ENCODE data around the gene GDE1.

GDE1 gene

DNA sequence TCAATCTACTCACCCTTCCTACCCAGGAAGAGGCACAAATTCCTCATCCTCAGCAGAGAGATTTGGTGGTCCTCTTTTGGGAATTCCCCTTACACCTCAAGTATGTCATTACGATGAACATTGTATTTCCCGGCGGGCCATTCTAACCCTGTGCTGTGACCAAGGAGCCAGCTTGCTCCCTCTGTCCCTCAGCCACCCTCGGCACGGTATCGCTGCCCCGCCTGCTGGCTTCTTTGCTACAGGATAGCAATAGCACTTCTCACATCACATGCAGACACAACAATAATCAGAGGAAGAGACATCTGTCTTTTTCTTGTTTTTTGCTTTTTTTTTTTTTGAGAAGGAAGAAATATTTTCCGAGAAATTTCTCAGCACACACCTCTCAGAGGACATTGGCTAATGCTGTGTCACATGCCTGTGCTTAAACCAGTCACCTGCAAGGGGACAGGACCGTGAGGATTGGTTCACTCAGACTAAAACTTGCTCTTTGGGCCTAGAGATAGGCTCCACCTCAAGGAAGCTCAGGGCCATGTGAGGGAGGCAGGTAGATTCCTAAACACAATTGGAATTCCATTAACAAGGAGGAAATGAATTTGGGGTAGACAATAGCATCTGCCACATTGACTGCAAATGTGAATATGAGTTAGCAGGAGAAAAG, 63.0 kb downstream of the GDE1 start:
- Mint-ChIP-seq H3K27me3 (ENCODE audit: low read depth) (peaks cover 9% of the 10 kb centered on the region), H3K9me3 (no peaks in the 10 kb centered on the region), H3K4me3 (no peak overlapping the region)

More for the DNA sequence above, 63.0 kb downstream of the GDE1 start:
- no peaks in the 10 kb centered on the region for H3K36me3 Mint-ChIP-seq (ENCODE audit: low read depth)
- no peak for DNase-seq (ENCODE audit: low spot score)
- no peaks in the 10 kb centered on the region for H3K4me1 Mint-ChIP-seq (ENCODE audit: low read depth)
- no peak overlapping the region for H3K27ac Mint-ChIP-seq

All from T-helper 2 cell treated with Interferon-gamma antibody and Interleukin-4, amounts not matched to agents 5 μg/mL and 100 μg/mL, for 36 hours (primary cell).